A549 (cell line): ENCODE measurements around the gene ATRN. TPM values are rescaled to one million over a fixed set of nuclear protein-coding genes. Genes with fewer than 3 reads are reported as not detected.

Experiments
- ATAC-seq, 2 experiments: fragments of 200-7000 bp in 1 of 2; fragments of >200 bp in 1 of 2; cut with Nextera tagmentation in 1 of 2; cut with Tn5 transposase in 1 of 2; 3 replicates each; pipeline versions ENCODE4 v1.8.0 to v1.9.1; 2018 to 2020; ENCODE audit warnings: mild to moderate bottlenecking in 1 of 2, moderate library complexity in 1 of 2
- CTCF ChIA-PET: fragments of 300-600 bp; sonication (Branson Sonifier 250); formaldehyde crosslinking; extraction: SDS; loops from one replicate; lab custom pipeline; 2021; ENCODE audit warnings: antibody characterized with exemption, inconsistent platforms; lab: Yijun Ruan, JAX
- POLR2A ChIA-PET: fragments of 350-600 bp; formaldehyde crosslinking; extraction: SDS; loops from one replicate; lab custom pipeline; 2021; ENCODE audit warnings: antibody characterized with exemption, inconsistent platforms; lab: Yijun Ruan, JAX
- DNase-seq, 2 experiments: peaks; one replicate each; pipeline versions ENCODE4 v3.0.0 to v3.0.0-alpha.2; 2011 to 2016; ENCODE audit warnings: low read depth in 1 of 2, low spot score in 1 of 2
- FAIRE-seq: peaks from 2 replicates; lab custom pipeline; 2011; peaks lifted over from hg19 to GRCh38; lab: Jason Lieb, UNC
- H3K27ac ChIP-seq, 2 experiments: fragments of >200 bp; sonication (Bioruptor Twin); formaldehyde crosslinking; 3 replicates each; pipeline ENCODE4 v1.5.1; 2016 to 2017
- H3K4me1 ChIP-seq: fragments of >200 bp; sonication (Bioruptor Twin); formaldehyde crosslinking; 3 replicates; pipeline ENCODE4 v1.6.1; 2016
- H3K4me2 ChIP-seq: fragments of >200 bp; sonication (Bioruptor Twin); formaldehyde crosslinking; 3 replicates; pipeline ENCODE4 v1.6.1; 2016
- H3K4me3 ChIP-seq: fragments of >200 bp; sonication (Bioruptor Twin); formaldehyde crosslinking; 3 replicates; pipeline ENCODE4 v1.5.1; 2016
- H3K9me3 ChIP-seq: fragments of >200 bp; sonication (Bioruptor Twin); formaldehyde crosslinking; 3 replicates; pipeline ENCODE4 v1.6.1; 2016
- BHLHE40 ChIP-seq: IDR thresholded peaks from 2 replicates; pipeline ENCODE4 v1.6.1; 2012; ENCODE audit warnings: low read depth, low read length, inconsistent platforms
- CBX2 ChIP-seq: fragments of 200-600 bp; sonication (generic); IDR thresholded peaks from 2 replicates; pipeline ENCODE4 v1.6.1; 2016; ENCODE audit warnings: low read depth, mild to moderate bottlenecking, borderline replicate concordance
- CEBPB ChIP-seq, 2 experiments: fragments of >200 bp in 1 of 2; sonication (Bioruptor Twin) in 1 of 2; formaldehyde crosslinking in 1 of 2; IDR thresholded peaks; 2 replicates each; pipeline ENCODE4 v1.6.1; 2012 to 2016
- CHD4 ChIP-seq: fragments of 200-600 bp; sonication (generic); IDR thresholded peaks from 2 replicates; pipeline ENCODE4 v1.6.1; 2016; ENCODE audit warnings: antibody characterized with exemption, mild to moderate bottlenecking, borderline replicate concordance
- EHF ChIP-seq: fragments of 250-450 bp; sonication (Bioruptor Pico); IDR thresholded peaks from 2 replicates; pipeline ENCODE4 v1.5.0; 2020; ENCODE audit warnings: mild to moderate bottlenecking
- FOSB ChIP-seq: fragments of 250-450 bp; sonication (Bioruptor Pico); IDR thresholded peaks from 2 replicates; pipeline ENCODE4 v1.5.0; 2020; ENCODE audit warnings: mild to moderate bottlenecking, moderate library complexity
- HDAC2 ChIP-seq: fragments of 200-600 bp; sonication (generic); IDR thresholded peaks from 2 replicates; pipeline ENCODE4 v1.6.1; 2016
- HEYL ChIP-seq: fragments of 250-450 bp; sonication (Bioruptor Pico); IDR thresholded peaks from 2 replicates; pipeline ENCODE4 v1.8.0; 2021; ENCODE audit warnings: mild to moderate bottlenecking, moderate library complexity
- HOXA7 ChIP-seq: fragments of 250-450 bp; sonication (Bioruptor Pico); IDR thresholded peaks from 2 replicates; pipeline ENCODE4 v1.5.0; 2020; ENCODE audit warnings: mild to moderate bottlenecking, moderate library complexity
- JUN ChIP-seq, 2 experiments: fragments of >200 bp; sonication (Bioruptor Twin); formaldehyde crosslinking; IDR thresholded peaks; 2 replicates in 1 of 2; 3 replicates in 1 of 2; pipeline ENCODE4 v1.6.1; 2016 to 2017
- JUNB ChIP-seq: fragments of >200 bp; sonication (Bioruptor Twin); formaldehyde crosslinking; IDR thresholded peaks from 2 replicates; pipeline ENCODE4 v1.6.1; 2016
- KDM1A ChIP-seq: fragments of 200-600 bp; sonication (generic); IDR thresholded peaks from 2 replicates; pipeline ENCODE4 v1.6.1; 2016; ENCODE audit warnings: low read depth, mild to moderate bottlenecking
- KDM5A ChIP-seq: fragments of 200-600 bp; sonication (generic); IDR thresholded peaks from 2 replicates; pipeline ENCODE4 v1.6.1; 2016; ENCODE audit warnings: antibody characterized with exemption, mild to moderate bottlenecking
- MYC ChIP-seq: IDR thresholded peaks from 2 replicates; pipeline ENCODE4 v1.6.1; 2012; ENCODE audit warnings: mild to moderate bottlenecking, inconsistent platforms, low read length, improper control_type of control experiment, borderline replicate concordance
- NPAS2 ChIP-seq: fragments of 250-450 bp; sonication (Bioruptor Pico); IDR thresholded peaks from 2 replicates; pipeline ENCODE4 v1.8.0; 2022; ENCODE audit warnings: mild to moderate bottlenecking, moderate library complexity, borderline replicate concordance
- POLR2A ChIP-seq: IDR thresholded peaks from 2 replicates; pipeline ENCODE4 v1.6.1; 2012; ENCODE audit warnings: mild to moderate bottlenecking, low read length
- POLR2AphosphoS2 ChIP-seq: conservative IDR thresholded peaks from 2 replicates; pipeline ENCODE4 v1.6.1; 2012; ENCODE audit warnings: low read length, improper control_type of control experiment, inconsistent platforms
- RARB ChIP-seq: fragments of 250-450 bp; sonication (Bioruptor Pico); IDR thresholded peaks from 2 replicates; pipeline ENCODE4 v1.8.0; 2021; ENCODE audit warnings: mild to moderate bottlenecking, moderate library complexity
- SREBF2 ChIP-seq: fragments of 450-650 bp; IDR thresholded peaks from 2 replicates; pipeline ENCODE4 v1.6.1; 2014; ENCODE audit warnings: mild to moderate bottlenecking, moderate library complexity
- TP53 ChIP-seq: fragments of 250-450 bp; sonication (Bioruptor Pico); IDR thresholded peaks from 2 replicates; pipeline ENCODE4 v1.5.0; 2021; ENCODE audit warnings: mild to moderate bottlenecking, moderate library complexity
- WGBS: methylation state at CpG from one replicate; pipeline ENCODE4 v1.1.6; 2017; ENCODE audit errors: missing lambda C conversion rate; 5-methylcytosine and 5-hydroxymethylcytosine counted together
- polyA plus RNA-seq, 4 experiments: library from polyadenylated mRNA; depleted of rRNA in 3 of 4; stranded (reverse); fragments of >200 nt; fragmentation: RNase III in 1 of 4; extraction: RNeasy Plus Mini Kit Qiagen cat#74134 plus additional on column Dnase treatment in 1 of 4; gene quantifications; 2 replicates in 3 of 4; 3 replicates in 1 of 4; pipeline ENCODE4 v1.2.3, GENCODE V29; 2011 to 2017
- TF ChIP-seq, protein P1 (sequence below): fragments of 150-350 bp; IDR thresholded peaks from 2 replicates; pipeline ENCODE4 v1.6.1; 2014; ENCODE audit warnings: low read depth, mild to moderate bottlenecking, low read length
- TF ChIP-seq, protein P2 (sequence below): fragments of 200-600 bp; sonication (generic); IDR thresholded peaks from 2 replicates; pipeline ENCODE4 v1.6.1; 2016; ENCODE audit warnings: antibody characterized with exemption, mild to moderate bottlenecking, moderate library complexity
- TF ChIP-seq, protein P3 (sequence below): fragments of 450-650 bp; IDR thresholded peaks from 2 replicates; pipeline ENCODE4 v1.6.1; 2014; ENCODE audit warnings: antibody characterized with exemption
- TF ChIP-seq, protein P4 (sequence below): fragments of >200 bp; sonication (Bioruptor Twin); formaldehyde crosslinking; IDR thresholded peaks from 2 replicates; pipeline ENCODE4 v1.6.1; 2016

ATRN gene
- polyA plus RNA-seq, 2 of the 4 experiments (the other 2 are of a cell fraction): 21.3 to 58.7 TPM

DNA sequence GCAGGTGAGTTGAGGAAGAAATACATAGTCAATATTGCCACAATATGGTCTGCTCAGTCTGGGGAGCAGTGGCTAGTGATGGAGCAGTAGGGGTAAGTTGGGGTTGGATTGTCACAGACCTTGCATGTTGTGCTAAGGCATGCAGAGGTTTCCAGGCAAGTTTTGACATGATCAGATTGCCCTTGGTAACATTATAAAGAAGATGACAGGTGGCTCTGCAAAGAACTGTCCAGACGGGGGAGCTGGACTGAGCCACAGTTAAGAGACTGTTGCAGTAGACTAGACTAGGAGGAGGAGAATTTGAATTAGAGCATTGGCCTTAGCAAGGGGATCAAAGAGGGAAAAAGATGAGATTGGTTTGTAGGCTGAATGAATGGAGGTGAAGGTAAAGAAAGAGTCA, 23.4 kb downstream of the ATRN start:
- DNase-seq (no peak), FAIRE-seq (no peak), ATAC-seq (no peak)
- Histone ChIP-seq H3K4me1 (no peaks in the 10 kb centered on the region), H3K27ac (no peak overlapping the region), H3K9me3 (no peaks in the 10 kb centered on the region), H3K4me3 (no peak overlapping the region), H3K4me2 (no peak overlapping the region)
- ChIA-PET POLR2A (no interaction called here), CTCF (interaction anchor here (1.3 to 3.1 kb wide), 2 partner anchors 10 to 11 kb away, joined by 3 to 7 read pairs; no protein-coding TSS in a partner anchor)
- 61% methylated on average over 1 of the region's 1 CpG for WGBS
- TF ChIP-seq, protein P1, sequence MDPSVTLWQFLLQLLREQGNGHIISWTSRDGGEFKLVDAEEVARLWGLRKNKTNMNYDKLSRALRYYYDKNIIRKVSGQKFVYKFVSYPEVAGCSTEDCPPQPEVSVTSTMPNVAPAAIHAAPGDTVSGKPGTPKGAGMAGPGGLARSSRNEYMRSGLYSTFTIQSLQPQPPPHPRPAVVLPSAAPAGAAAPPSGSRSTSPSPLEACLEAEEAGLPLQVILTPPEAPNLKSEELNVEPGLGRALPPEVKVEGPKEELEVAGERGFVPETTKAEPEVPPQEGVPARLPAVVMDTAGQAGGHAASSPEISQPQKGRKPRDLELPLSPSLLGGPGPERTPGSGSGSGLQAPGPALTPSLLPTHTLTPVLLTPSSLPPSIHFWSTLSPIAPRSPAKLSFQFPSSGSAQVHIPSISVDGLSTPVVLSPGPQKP: no peak
- TF ChIP-seq EHF (CRISPR knock-in tag): no peak
- TF ChIP-seq JUNB: no peak
- TF ChIP-seq BHLHE40: no peak
- TF ChIP-seq RARB (CRISPR knock-in tag): no peak

DNA sequence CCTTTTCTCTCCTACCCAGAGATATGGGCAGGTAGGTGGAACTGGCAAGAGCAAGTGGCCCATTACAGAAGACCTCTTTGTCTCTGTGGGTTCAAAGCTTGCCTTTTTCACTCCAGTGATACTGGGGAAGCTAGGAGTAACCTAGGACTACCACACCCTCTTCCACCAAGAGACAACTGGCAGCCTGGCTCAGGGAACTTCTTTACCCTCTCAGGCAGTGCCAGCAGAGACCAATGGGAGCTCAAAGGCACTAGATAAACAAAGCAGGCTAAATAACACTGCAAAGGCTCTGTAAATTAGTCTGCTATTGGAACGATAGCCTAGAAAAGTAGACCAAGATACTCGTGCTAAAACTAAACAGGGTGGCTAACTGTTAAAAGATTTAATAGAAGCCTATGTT, 32.1 kb downstream of the ATRN start:
- DNase-seq (no peak), ATAC-seq (no peak), FAIRE-seq (no peak)
- Histone ChIP-seq H3K4me2 (no peak overlapping the region), H3K9me3 (no peaks in the 10 kb centered on the region), H3K4me3 (no peak overlapping the region), H3K4me1 (no peaks in the 10 kb centered on the region), H3K27ac (no peak overlapping the region)
- CTCF ChIA-PET: interaction anchor here (0.5 to 0.9 kb wide), 2 partner anchors 13 to 170 kb away, joined by 3 read pairs; no protein-coding TSS in a partner anchor
- TF ChIP-seq SREBF2 (no peak), CHD4 (no peak), CEBPB (IDR thresholded peaks at IDR 0.05) (no peak), KDM1A (no peak), HOXA7 (CRISPR knock-in tag) (no peak)
- 93% methylated on average over 2 of the region's 2 CpGs for WGBS
- POLR2A ChIA-PET: no interaction called here

DNA sequence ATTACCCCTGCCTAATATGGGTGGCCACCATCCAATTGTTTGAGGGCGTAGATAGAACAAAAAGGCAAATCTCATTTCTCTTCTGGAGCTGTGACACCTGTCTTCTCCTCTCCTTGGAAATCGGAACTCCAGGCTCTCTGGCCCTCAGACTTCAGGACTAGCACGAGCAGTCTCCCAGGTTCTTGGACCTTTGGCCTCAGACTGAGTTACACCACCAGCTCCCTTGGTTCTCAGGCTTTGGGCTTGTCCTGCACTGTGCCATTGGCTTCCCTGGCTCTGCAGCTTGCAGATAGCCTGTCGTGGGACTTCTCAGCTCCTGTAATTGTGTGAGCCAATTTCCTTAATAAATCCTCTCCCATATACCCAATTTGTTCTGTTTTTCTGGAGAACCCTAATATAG, 34.3 kb downstream of the ATRN start:
- H3K9me3 ChIP-seq: no peaks in the 10 kb centered on the region
- DNase-seq (no peak), FAIRE-seq (no peak), ATAC-seq (no peak)
- H3K27ac ChIP-seq: no peak overlapping the region
- ChIA-PET POLR2A (no interaction called here), CTCF (interaction anchor here (1.4 kb wide), 1 partner anchor 10 kb away, joined by 3 read pairs; no protein-coding TSS in a partner anchor)
- no peak overlapping the region for H3K4me3 ChIP-seq
- TF ChIP-seq NPAS2 (CRISPR knock-in tag) (no peak), POLR2A (no peak), KDM5A (no peak), POLR2AphosphoS2 (no peak), HOXA7 (CRISPR knock-in tag) (no peak), CBX2 (no peak), TP53 (CRISPR knock-in tag) (no peak), MYC (no peak), HEYL (CRISPR knock-in tag) (no peak), JUN (IDR thresholded peaks at IDR 0.05) (no peak), HDAC2 (no peak), CEBPB (IDR thresholded peaks at IDR 0.05) (no peak), FOSB (CRISPR knock-in tag) (no peak)
- TF ChIP-seq, protein P2, sequence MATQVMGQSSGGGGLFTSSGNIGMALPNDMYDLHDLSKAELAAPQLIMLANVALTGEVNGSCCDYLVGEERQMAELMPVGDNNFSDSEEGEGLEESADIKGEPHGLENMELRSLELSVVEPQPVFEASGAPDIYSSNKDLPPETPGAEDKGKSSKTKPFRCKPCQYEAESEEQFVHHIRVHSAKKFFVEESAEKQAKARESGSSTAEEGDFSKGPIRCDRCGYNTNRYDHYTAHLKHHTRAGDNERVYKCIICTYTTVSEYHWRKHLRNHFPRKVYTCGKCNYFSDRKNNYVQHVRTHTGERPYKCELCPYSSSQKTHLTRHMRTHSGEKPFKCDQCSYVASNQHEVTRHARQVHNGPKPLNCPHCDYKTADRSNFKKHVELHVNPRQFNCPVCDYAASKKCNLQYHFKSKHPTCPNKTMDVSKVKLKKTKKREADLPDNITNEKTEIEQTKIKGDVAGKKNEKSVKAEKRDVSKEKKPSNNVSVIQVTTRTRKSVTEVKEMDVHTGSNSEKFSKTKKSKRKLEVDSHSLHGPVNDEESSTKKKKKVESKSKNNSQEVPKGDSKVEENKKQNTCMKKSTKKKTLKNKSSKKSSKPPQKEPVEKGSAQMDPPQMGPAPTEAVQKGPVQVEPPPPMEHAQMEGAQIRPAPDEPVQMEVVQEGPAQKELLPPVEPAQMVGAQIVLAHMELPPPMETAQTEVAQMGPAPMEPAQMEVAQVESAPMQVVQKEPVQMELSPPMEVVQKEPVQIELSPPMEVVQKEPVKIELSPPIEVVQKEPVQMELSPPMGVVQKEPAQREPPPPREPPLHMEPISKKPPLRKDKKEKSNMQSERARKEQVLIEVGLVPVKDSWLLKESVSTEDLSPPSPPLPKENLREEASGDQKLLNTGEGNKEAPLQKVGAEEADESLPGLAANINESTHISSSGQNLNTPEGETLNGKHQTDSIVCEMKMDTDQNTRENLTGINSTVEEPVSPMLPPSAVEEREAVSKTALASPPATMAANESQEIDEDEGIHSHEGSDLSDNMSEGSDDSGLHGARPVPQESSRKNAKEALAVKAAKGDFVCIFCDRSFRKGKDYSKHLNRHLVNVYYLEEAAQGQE: no peak
- TF ChIP-seq, protein P3, sequence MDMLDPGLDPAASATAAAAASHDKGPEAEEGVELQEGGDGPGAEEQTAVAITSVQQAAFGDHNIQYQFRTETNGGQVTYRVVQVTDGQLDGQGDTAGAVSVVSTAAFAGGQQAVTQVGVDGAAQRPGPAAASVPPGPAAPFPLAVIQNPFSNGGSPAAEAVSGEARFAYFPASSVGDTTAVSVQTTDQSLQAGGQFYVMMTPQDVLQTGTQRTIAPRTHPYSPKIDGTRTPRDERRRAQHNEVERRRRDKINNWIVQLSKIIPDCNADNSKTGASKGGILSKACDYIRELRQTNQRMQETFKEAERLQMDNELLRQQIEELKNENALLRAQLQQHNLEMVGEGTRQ: no peak
- TF ChIP-seq, protein P4, sequence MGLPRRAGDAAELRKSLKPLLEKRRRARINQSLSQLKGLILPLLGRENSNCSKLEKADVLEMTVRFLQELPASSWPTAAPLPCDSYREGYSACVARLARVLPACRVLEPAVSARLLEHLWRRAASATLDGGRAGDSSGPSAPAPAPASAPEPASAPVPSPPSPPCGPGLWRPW: no peak
- no peaks in the 10 kb centered on the region; the same call in 2 of the 3 replicates for H3K4me1 ChIP-seq
- WGBS: 91% methylated on average over 4 of the region's 4 CpGs
- no peak overlapping the region for H3K4me2 ChIP-seq
